K562 (cell line): Measurements from ENCODE around the gene NQO2. TPM values are rescaled to one million over a fixed set of nuclear protein-coding genes. Genes with fewer than 3 reads are reported as not detected.

Experiments used
- BMI1 ChIP-seq: fragments of 150-350 bp; IDR thresholded peaks from 2 replicates; pipeline ENCODE4 v1.6.1; 2014; ENCODE audit warnings: low read length
- CAMTA2 ChIP-seq: fragments of 250-450 bp; sonication (Bioruptor Pico); conservative IDR thresholded peaks from 2 replicates; pipeline ENCODE4 v1.5.1; 2022
- CGGBP1 ChIP-seq: fragments of 250-450 bp; sonication (Bioruptor Pico); IDR thresholded peaks from 2 replicates; pipeline ENCODE4 v1.9.0; 2021; ENCODE audit warnings: mild to moderate bottlenecking
- DPF2 ChIP-seq: fragments of 450-650 bp; IDR thresholded peaks from 2 replicates; pipeline ENCODE4 v1.6.1; 2016
- FOXP1 ChIP-seq: sonication (generic); formaldehyde crosslinking; IDR thresholded peaks from 2 replicates; pipeline ENCODE4 v1.8.0; 2022; ENCODE audit warnings: mild to moderate bottlenecking, missing genetic modification reagents
- HDAC2 ChIP-seq: fragments of 450-650 bp; IDR thresholded peaks from 2 replicates; pipeline ENCODE4 v1.6.1; 2016; ENCODE audit warnings: mild to moderate bottlenecking
- JUN ChIP-seq, 2 experiments: sonication (generic) in 1 of 2; formaldehyde crosslinking in 1 of 2; IDR thresholded peaks; 2 replicates each; pipeline versions ENCODE4 v1.6.1 to v1.8.0; 2012 to 2022; ENCODE audit warnings: borderline replicate concordance in 2 of 2, mild to moderate bottlenecking in 2 of 2, improper control_type of control experiment in 1 of 2, low read depth in 1 of 2, low read length in 1 of 2, missing genetic modification reagents in 1 of 2
- MCM2 ChIP-seq: fragments of 450-650 bp; IDR thresholded peaks from 2 replicates; pipeline ENCODE4 v1.6.1; 2017; ENCODE audit warnings: low read depth, mild to moderate bottlenecking
- MIER1 ChIP-seq: fragments of 450-650 bp; IDR thresholded peaks from 2 replicates; pipeline ENCODE4 v1.6.1; 2016; ENCODE audit warnings: antibody characterized with exemption, mild to moderate bottlenecking, low read depth
- MYNN ChIP-seq, 2 experiments: sonication (generic); formaldehyde crosslinking in 1 of 2; IDR thresholded peaks; 2 replicates each; pipeline versions ENCODE4 v1.5.0 to v1.6.1; 2016 to 2020; ENCODE audit warnings: antibody characterized with exemption in 1 of 2, missing genetic modification reagents in 1 of 2
- NR2C1 ChIP-seq, 2 experiments: fragments of 450-650 bp; IDR thresholded peaks; 2 replicates each; pipeline ENCODE4 v1.6.1; 2017; ENCODE audit warnings: mild to moderate bottlenecking in 2 of 2, antibody characterized with exemption in 1 of 2, inconsistent platforms in 1 of 2, missing compliant biosample characterization in 1 of 2, missing genetic modification characterization in 1 of 2
- PYGO2 ChIP-seq: fragments of 450-650 bp; IDR thresholded peaks from 2 replicates; pipeline ENCODE4 v1.6.1; 2016; ENCODE audit warnings: mild to moderate bottlenecking, missing genetic modification characterization, moderate library complexity, missing compliant biosample characterization
- SIN3A ChIP-seq, 2 experiments: fragments of 150-350 bp in 1 of 2; IDR thresholded peaks; 2 replicates each; pipeline ENCODE4 v1.6.1; 2011 to 2016; ENCODE audit warnings: borderline replicate concordance in 2 of 2, low read depth in 2 of 2, low read length in 2 of 2, mild to moderate bottlenecking in 2 of 2, moderate library complexity in 2 of 2; ENCODE audit not compliant: control insufficient read depth in 1 of 2
- SMARCA4 ChIP-seq: fragments of 450-650 bp; IDR thresholded peaks from 2 replicates; pipeline ENCODE4 v1.6.1; 2016
- STAT5A ChIP-seq: IDR thresholded peaks from 2 replicates; pipeline ENCODE4 v1.6.1; 2012; ENCODE audit warnings: low read length, inconsistent platforms, borderline replicate concordance
- TAL1 ChIP-seq: fragments of 450-650 bp; IDR thresholded peaks from 2 replicates; pipeline ENCODE4 v1.6.1; 2016; ENCODE audit warnings: mild to moderate bottlenecking
- ZBTB7A ChIP-seq: IDR thresholded peaks from 2 replicates; pipeline ENCODE4 v1.6.1; 2011; ENCODE audit warnings: low read depth, mild to moderate bottlenecking, low read length, moderate library complexity, borderline replicate concordance; ENCODE audit not compliant: control insufficient read depth
- polyA plus RNA-seq, 8 experiments: library from polyadenylated mRNA; depleted of rRNA in 4 of 8; stranded (reverse) in 5 of 8; unstranded in 3 of 8; fragments of >200 nt; fragmentation: Nextera tagmentation in 2 of 8; fragmentation: Illumina TruSeq in 1 of 8; extraction: Ambion mirVana in 2 of 8; extraction: Trizol in 1 of 8; gene quantifications; 2 replicates each; pipeline versions ENCODE4 v1.2.1 to v1.2.3, GENCODE V29; 2011 to 2014; ENCODE audit warnings: inconsistent platforms in 1 of 8, missing spikeins in 1 of 8
- total RNA-seq, 7 experiments: library from RNA; depleted of rRNA in 6 of 7; stranded (reverse); fragments of >200 nt in 6 of 7; fragmentation: Illumina TruSeq in 2 of 7; extraction: Trizol in 2 of 7; gene quantifications; 2 replicates each; pipeline versions ENCODE4 v1.2.1 to v1.2.3, GENCODE V29; 2011 to 2021; ENCODE audit warnings: low replicate concordance in 1 of 7
- TF ChIP-seq, protein P1 (sequence below), 2 experiments: fragments of 450-650 bp; conservative IDR thresholded peaks; 2 replicates each; pipeline ENCODE4 v1.6.1; 2017; ENCODE audit warnings: mild to moderate bottlenecking in 2 of 2, moderate library complexity in 2 of 2
- TF ChIP-seq, protein P2 (sequence below): fragments of 200-800 bp; sonication (Bioruptor generic); IDR thresholded peaks from 2 replicates; pipeline ENCODE4 v1.6.1; 2017; ENCODE audit warnings: missing genetic modification characterization, missing compliant biosample characterization
- TF ChIP-seq, protein P3 (sequence below): sonication (generic); formaldehyde crosslinking; IDR thresholded peaks from 2 replicates; pipeline ENCODE4 v1.8.1; 2023; ENCODE audit warnings: mild to moderate bottlenecking, missing genetic modification reagents

NQO2 gene
- total and polyA plus RNA-seq, 9 of the 15 experiments (the other 6 are each of a cell fraction or from before 2014, with no cell fraction given): 54.6 to 214 (median 116) TPM

DNA sequence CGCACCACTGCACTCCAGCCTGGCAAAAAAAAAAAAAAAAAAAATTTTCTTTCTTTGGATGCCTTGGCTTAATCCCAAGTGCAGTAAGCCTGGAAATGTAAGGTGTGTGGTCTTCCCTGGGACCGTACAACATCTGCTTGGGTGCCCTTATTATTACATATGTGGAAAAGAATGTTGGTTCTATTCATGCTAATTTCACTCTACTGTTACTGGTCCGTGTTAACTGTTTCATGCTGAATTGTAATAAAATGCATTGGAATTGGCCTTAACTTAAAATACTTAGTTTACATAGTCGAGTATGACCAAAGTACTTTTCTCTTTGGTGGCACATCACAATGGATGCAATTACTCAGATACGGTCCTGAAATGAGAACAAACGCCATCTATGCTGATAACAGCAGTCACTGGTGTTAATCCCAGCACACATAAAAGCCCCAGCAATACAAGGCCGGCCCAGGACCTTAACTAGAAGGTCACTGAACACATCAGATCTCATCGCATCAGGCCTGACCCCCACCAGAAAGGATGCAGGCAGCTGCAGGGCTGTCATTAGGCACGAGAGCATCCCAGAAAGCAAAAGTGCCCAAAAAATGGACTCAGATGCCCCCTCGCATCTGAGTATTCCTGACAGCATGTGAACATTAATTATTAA, 29.5 kb upstream of the NQO2 start (continued):
- TF ChIP-seq MIER1 (0 out of 2 replicates have a peak, but pooled peaks have one; percentile 33), JUN (IDR thresholded peaks at IDR 0.05; ENCODE audit: borderline replicate concordance, low read depth, low read length) (no peak), JUN (CRISPR knock-in tag; IDR thresholded peaks at IDR 0.05; ENCODE audit: borderline replicate concordance) (0 out of 2 replicates have a peak, but pooled peaks have one; percentile 22), SIN3A (IDR thresholded peaks at IDR 0.05; ENCODE audit: borderline replicate concordance in 2 of 2, control insufficient read depth in 1 of 2, low read depth in 2 of 2, low read length in 2 of 2) (0 out of 4 replicates have a peak, but pooled peaks of 1 of the 2 experiments have one; percentile 5), MYNN (IDR thresholded peaks at IDR 0.05) (peak; percentile 90), MYNN (CRISPR knock-in tag; IDR thresholded peaks at IDR 0.05) (no peak), NR2C1 (IDR thresholded peaks at IDR 0.05) (no peak), NR2C1 (tag; IDR thresholded peaks at IDR 0.05) (peak; percentile 9; the same call in 1 of the 2 replicates), SMARCA4 (peak; percentile 52), DPF2 (peak; percentile 68), CAMTA2 (CRISPR knock-in tag) (no peak), CGGBP1 (CRISPR knock-in tag) (no peak), HDAC2 (0 out of 2 replicates have a peak, but pooled peaks have one; percentile 46), TAL1 (peak; percentile 56; the same call in 1 of the 2 replicates), MCM2 (no peak), PYGO2 (no peak), STAT5A (peak; percentile 48; the same call in 1 of the 2 replicates), BMI1 (no peak), FOXP1 (0 out of 2 replicates have a peak, but pooled peaks have one; percentile 6), ZBTB7A (no peak)
- TF ChIP-seq, protein P1, sequence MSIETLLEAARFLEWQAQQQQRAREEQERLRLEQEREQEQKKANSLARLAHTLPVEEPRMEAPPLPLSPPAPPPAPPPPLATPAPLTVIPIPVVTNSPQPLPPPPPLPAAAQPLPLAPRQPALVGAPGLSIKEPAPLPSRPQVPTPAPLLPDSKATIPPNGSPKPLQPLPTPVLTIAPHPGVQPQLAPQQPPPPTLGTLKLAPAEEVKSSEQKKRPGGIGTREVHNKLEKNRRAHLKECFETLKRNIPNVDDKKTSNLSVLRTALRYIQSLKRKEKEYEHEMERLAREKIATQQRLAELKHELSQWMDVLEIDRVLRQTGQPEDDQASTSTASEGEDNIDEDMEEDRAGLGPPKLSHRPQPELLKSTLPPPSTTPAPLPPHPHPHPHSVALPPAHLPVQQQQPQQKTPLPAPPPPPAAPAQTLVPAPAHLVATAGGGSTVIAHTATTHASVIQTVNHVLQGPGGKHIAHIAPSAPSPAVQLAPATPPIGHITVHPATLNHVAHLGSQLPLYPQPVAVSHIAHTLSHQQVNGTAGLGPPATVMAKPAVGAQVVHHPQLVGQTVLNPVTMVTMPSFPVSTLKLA (conservative IDR thresholded peaks at IDR 0.05): 0 out of 4 replicates have a peak, but pooled peaks of 1 of the 2 experiments have one; percentile 18
- TF ChIP-seq, protein P2, sequence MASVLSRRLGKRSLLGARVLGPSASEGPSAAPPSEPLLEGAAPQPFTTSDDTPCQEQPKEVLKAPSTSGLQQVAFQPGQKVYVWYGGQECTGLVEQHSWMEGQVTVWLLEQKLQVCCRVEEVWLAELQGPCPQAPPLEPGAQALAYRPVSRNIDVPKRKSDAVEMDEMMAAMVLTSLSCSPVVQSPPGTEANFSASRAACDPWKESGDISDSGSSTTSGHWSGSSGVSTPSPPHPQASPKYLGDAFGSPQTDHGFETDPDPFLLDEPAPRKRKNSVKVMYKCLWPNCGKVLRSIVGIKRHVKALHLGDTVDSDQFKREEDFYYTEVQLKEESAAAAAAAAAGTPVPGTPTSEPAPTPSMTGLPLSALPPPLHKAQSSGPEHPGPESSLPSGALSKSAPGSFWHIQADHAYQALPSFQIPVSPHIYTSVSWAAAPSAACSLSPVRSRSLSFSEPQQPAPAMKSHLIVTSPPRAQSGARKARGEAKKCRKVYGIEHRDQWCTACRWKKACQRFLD (CRISPR knock-in tag): peak; percentile 9; the same call in 1 of the 2 replicates
- TF ChIP-seq, protein P3, sequence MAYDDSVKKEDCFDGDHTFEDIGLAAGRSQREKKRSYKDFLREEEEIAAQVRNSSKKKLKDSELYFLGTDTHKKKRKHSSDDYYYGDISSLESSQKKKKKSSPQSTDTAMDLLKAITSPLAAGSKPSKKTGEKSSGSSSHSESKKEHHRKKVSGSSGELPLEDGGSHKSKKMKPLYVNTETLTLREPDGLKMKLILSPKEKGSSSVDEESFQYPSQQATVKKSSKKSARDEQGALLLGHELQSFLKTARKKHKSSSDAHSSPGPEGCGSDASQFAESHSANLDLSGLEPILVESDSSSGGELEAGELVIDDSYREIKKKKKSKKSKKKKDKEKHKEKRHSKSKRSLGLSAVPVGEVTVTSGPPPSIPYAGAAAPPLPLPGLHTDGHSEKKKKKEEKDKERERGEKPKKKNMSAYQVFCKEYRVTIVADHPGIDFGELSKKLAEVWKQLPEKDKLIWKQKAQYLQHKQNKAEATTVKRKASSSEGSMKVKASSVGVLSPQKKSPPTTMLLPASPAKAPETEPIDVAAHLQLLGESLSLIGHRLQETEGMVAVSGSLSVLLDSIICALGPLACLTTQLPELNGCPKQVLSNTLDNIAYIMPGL (CRISPR knock-in tag): no peak
